PFSK-1 (cell line): ENCODE results near the gene ARL8B.

ENCODE experiments used
- FOXP2 ChIP-seq: optimal IDR thresholded peaks from 2 replicates; pipeline ENCODE3; 2011; ENCODE audit warnings: borderline replicate concordance, control low read depth, inconsistent platforms; ENCODE audit not compliant: insufficient read depth; ENCODE audit errors: extremely low read length, extremely low read depth
- POLR2AphosphoS5 ChIP-seq: IDR thresholded peaks from 2 replicates; pipeline ENCODE4 v1.6.1; 2012; ENCODE audit warnings: low read depth, mild to moderate bottlenecking, control low read depth, low read length, moderate library complexity
- SIN3A ChIP-seq: IDR thresholded peaks from 2 replicates; pipeline ENCODE4 v1.6.1; 2012; ENCODE audit warnings: mild to moderate bottlenecking, low read length, moderate library complexity, borderline replicate concordance; ENCODE audit not compliant: insufficient read depth
- TAF1 ChIP-seq: IDR thresholded peaks from 2 replicates; pipeline ENCODE4 v1.6.1; 2012; ENCODE audit warnings: low read length, control low read depth, borderline replicate concordance; ENCODE audit not compliant: insufficient read depth
- TF ChIP-seq, protein P1 (sequence below), 2 experiments: IDR thresholded peaks; 2 replicates each; pipeline versions ENCODE4 v1.6.1 to v1.8.0; 2011 to 2012; ENCODE audit warnings: low read depth in 2 of 2, low read length in 2 of 2, control low read depth in 1 of 2, inconsistent platforms in 1 of 2, mild to moderate bottlenecking in 1 of 2, moderate library complexity in 1 of 2; ENCODE audit not compliant: insufficient read depth in 1 of 2

ARL8B gene

DNA sequence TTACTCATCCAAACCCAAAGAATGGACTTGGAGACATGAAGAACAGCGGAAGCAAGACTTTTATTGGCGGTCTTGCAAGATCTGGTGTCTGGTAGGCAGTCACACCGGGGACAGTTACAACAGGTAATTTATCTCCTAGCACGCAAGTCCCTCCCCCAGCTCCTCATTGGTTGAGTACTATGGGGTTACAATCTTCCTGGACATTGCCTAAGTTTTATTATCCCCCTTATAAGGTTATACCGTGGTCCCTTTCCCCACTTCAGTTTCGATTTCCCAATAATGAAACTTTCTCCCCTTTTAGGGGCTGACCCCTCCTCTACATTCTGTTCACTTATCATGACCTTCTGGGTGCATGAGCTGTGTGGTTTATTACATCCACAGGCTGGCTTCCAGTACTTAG is 18.7 kb downstream of the ARL8B start:
- no peak for TF ChIP-seq SIN3A
- TF ChIP-seq POLR2AphosphoS5, result no peak
- no peak for TF ChIP-seq TAF1
- TF ChIP-seq, protein P1, sequence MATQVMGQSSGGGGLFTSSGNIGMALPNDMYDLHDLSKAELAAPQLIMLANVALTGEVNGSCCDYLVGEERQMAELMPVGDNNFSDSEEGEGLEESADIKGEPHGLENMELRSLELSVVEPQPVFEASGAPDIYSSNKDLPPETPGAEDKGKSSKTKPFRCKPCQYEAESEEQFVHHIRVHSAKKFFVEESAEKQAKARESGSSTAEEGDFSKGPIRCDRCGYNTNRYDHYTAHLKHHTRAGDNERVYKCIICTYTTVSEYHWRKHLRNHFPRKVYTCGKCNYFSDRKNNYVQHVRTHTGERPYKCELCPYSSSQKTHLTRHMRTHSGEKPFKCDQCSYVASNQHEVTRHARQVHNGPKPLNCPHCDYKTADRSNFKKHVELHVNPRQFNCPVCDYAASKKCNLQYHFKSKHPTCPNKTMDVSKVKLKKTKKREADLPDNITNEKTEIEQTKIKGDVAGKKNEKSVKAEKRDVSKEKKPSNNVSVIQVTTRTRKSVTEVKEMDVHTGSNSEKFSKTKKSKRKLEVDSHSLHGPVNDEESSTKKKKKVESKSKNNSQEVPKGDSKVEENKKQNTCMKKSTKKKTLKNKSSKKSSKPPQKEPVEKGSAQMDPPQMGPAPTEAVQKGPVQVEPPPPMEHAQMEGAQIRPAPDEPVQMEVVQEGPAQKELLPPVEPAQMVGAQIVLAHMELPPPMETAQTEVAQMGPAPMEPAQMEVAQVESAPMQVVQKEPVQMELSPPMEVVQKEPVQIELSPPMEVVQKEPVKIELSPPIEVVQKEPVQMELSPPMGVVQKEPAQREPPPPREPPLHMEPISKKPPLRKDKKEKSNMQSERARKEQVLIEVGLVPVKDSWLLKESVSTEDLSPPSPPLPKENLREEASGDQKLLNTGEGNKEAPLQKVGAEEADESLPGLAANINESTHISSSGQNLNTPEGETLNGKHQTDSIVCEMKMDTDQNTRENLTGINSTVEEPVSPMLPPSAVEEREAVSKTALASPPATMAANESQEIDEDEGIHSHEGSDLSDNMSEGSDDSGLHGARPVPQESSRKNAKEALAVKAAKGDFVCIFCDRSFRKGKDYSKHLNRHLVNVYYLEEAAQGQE (IDR thresholded peaks at IDR 0.05; ENCODE audit: insufficient read depth in 1 of 2, low read depth in 2 of 2, low read length in 2 of 2), result no peak
- TF ChIP-seq FOXP2, result no peak

DNA sequence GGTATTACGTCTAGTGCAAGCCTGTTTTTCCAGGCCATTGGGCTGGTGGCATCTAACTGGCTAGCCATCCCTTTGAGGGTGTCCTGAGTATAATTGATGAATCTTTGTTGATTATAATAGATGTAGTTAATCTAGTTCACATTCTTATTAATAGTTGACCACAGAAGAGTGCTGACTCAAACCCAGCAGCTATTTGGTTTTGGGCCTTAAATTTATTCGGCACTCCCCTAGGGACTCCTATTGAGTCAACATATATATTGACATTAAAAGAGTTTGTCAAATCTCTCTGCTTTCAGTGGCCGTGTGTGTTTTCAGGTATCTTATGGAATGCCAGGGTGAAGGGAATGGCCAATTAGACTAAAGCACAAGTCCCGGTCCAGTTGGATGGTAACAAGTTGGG is 19.7 kb downstream of the ARL8B start:
- TF ChIP-seq, protein P1 (IDR thresholded peaks at IDR 0.05; ENCODE audit: insufficient read depth in 1 of 2, low read depth in 2 of 2, low read length in 2 of 2), result no peak
- no peak for TF ChIP-seq TAF1

DNA sequence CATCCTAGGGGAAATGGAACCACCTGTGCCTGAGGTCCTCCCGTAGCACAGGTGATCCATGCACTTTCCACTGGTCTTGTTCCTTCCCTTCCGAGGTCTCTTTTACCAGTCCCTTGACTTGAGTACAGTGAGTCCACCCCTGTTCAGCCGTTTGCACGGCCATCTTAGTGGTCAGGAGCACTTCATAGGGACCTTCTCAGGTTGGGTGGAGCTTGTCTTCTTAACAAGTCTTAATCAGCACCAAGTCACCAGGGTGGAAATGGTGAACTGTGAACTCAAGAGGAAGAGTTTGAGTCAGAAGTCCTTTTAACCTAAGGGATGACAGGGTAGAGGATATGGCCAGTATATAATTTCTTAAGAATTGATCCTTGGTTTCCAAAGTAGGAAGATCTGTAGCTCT is 21.4 kb downstream of the ARL8B start:
- TF ChIP-seq POLR2AphosphoS5, result no peak
- TF ChIP-seq TAF1, result no peak
- TF ChIP-seq, protein P1 (IDR thresholded peaks at IDR 0.05; ENCODE audit: insufficient read depth in 1 of 2, low read depth in 2 of 2, low read length in 2 of 2), result no peak
- TF ChIP-seq SIN3A, result no peak
- no peak for TF ChIP-seq FOXP2

DNA sequence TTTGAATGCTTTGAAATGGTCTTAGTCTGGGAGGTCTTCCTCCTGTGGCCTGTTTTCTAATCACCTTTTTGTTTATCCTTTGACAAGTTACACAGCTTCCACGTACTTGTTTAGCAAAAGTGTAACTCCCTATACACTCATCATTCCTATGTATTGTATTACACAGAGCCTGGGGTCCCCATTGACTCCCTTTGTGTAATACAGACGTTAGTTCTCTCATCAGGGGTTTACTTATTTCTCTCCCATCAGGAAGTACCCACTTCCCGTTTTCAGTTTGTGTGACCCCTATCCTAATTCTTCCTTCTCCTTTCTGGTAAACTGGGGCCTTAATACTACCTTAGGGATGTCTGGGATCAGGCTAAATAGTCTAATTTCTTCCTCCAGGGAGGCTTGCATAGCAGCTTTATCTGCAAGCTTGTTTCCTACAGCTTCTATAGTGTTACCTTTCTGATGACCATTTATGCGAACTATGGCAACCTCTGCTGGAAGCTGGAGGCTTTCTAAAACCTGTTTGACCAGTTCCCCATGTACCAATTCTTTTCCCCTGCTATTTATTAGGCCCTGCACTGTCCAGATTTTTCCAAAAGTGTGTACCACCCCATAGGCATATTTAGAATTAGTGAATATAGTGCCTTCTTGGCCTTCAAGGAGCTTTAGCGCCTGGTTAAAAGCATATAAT is 22.4 kb downstream of the ARL8B start:
- TF ChIP-seq FOXP2 (no peak), SIN3A (no peak), POLR2AphosphoS5 (no peak), TAF1 (no peak)
- TF ChIP-seq, protein P1 (IDR thresholded peaks at IDR 0.05; ENCODE audit: insufficient read depth in 1 of 2, low read depth in 2 of 2, low read length in 2 of 2), result no peak

DNA sequence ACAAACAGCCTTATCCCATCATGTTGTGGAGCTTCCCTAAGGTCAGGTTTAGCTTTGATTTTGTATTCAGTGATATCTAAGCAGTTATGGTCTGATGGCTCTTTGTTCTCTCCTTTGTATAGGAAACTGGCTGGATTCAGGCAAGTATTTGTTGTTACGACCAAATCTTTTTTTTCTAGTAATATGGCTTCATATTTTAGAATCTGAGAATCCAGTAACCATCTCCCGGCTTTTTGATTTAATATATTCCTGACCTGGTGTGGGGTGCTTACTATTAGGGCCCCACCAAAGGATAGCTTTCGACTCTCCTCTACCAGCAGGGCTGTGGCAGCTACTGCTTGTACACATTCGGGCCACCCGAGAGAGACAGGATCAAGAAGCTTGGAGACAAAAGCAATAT is 23.0 kb downstream of the ARL8B start:
- no peak for TF ChIP-seq POLR2AphosphoS5
- TF ChIP-seq, protein P1 (IDR thresholded peaks at IDR 0.05; ENCODE audit: insufficient read depth in 1 of 2, low read depth in 2 of 2, low read length in 2 of 2), result no peak
- TF ChIP-seq SIN3A, result no peak
- no peak for TF ChIP-seq FOXP2
- TF ChIP-seq TAF1, result no peak
